ENCODE data around the gene CFP.

- TF ChIP-seq CTCF (IDR thresholded peaks at IDR 0.05) (no peak), POLR2A (IDR thresholded peaks at IDR 0.05) (no peak)
These were observed 15.1 kb downstream of the CFP start for GRCh38 chrX:47614618-47615017.
